A549 (cell line): ENCODE measurements around the gene TBL1X.

Experiments
- CHD2 ChIP-seq: fragments of 150-350 bp; IDR thresholded peaks from 2 replicates; pipeline ENCODE4 v1.6.1; 2014; ENCODE audit warnings: low read length; ENCODE audit not compliant: partially characterized antibody
- CHD4 ChIP-seq: fragments of 200-600 bp; sonication (generic); IDR thresholded peaks from 2 replicates; pipeline ENCODE4 v1.6.1; 2016; ENCODE audit warnings: antibody characterized with exemption, mild to moderate bottlenecking, borderline replicate concordance
- CTCF ChIP-seq: fragments of >200 bp; sonication (Bioruptor Twin); formaldehyde crosslinking; IDR thresholded peaks from 3 replicates; pipeline ENCODE4 v1.5.1; 2016
- E2F6 ChIP-seq: IDR thresholded peaks from 2 replicates; pipeline ENCODE4 v1.6.1; 2012; ENCODE audit warnings: low read depth, borderline replicate concordance
- HDAC2 ChIP-seq: fragments of 200-600 bp; sonication (generic); IDR thresholded peaks from 2 replicates; pipeline ENCODE4 v1.6.1; 2016
- HES2 ChIP-seq: fragments of >200 bp; sonication (Bioruptor Twin); formaldehyde crosslinking; IDR thresholded peaks from 2 replicates; pipeline ENCODE4 v1.6.1; 2016
- JUN ChIP-seq, 2 experiments: fragments of >200 bp; sonication (Bioruptor Twin); formaldehyde crosslinking; IDR thresholded peaks; 2 replicates in 1 of 2; 3 replicates in 1 of 2; pipeline ENCODE4 v1.6.1; 2016 to 2017
- JUNB ChIP-seq: fragments of >200 bp; sonication (Bioruptor Twin); formaldehyde crosslinking; IDR thresholded peaks from 2 replicates; pipeline ENCODE4 v1.6.1; 2016
- KDM1A ChIP-seq: fragments of 200-600 bp; sonication (generic); IDR thresholded peaks from 2 replicates; pipeline ENCODE4 v1.6.1; 2016; ENCODE audit warnings: low read depth, mild to moderate bottlenecking
- MAX ChIP-seq: IDR thresholded peaks from 2 replicates; pipeline ENCODE4 v1.6.1; 2012
- PBX3 ChIP-seq: IDR thresholded peaks from 2 replicates; pipeline ENCODE4 v1.6.1; 2012
- POLR2A ChIP-seq: IDR thresholded peaks from 2 replicates; pipeline ENCODE4 v1.6.1; 2012; ENCODE audit warnings: mild to moderate bottlenecking, low read length
- RFX5 ChIP-seq: fragments of 450-650 bp; IDR thresholded peaks from 2 replicates; pipeline ENCODE4 v1.7.1; 2014; ENCODE audit warnings: antibody characterized with exemption, mild to moderate bottlenecking, moderate library complexity
- USF2 ChIP-seq: fragments of 450-650 bp; IDR thresholded peaks from 2 replicates; pipeline ENCODE4 v1.6.1; 2014; ENCODE audit warnings: antibody characterized with exemption

GRCh38 chrX:9420275-9421265, 44.3 kb upstream of the TBL1X start:
- TF ChIP-seq CHD4: no peak
- no peak for TF ChIP-seq HDAC2
- TF ChIP-seq CTCF: no peak
- no peak for TF ChIP-seq POLR2A
- no peak for TF ChIP-seq JUN (IDR thresholded peaks at IDR 0.05)
- no peak for TF ChIP-seq CHD2
- TF ChIP-seq KDM1A: no peak
- TF ChIP-seq RFX5: no peak
- no peak for TF ChIP-seq MAX
- no peak for TF ChIP-seq PBX3
- no peak for TF ChIP-seq USF2
- TF ChIP-seq HES2: no peak
- no peak for TF ChIP-seq E2F6
- TF ChIP-seq JUNB: no peak
